ENCODE data around the gene ABTB2. TPM values are rescaled to one million over a fixed set of nuclear protein-coding genes. Genes with fewer than 3 reads are reported as not detected.

Gene ABTB2
- total and polyA plus RNA-seq, 9 of the 15 experiments (the other 6 are each of a cell fraction or from before 2014, with no cell fraction given): 0.03 to 0.18 (median 0.12) TPM; not detected in 2

- FAIRE-seq (no peak), ATAC-seq (no peak), DNase-seq (ENCODE audit: extremely low read depth in 1 of 4, low spot score in 3 of 4) (no peak)
- no peaks in the 10 kb centered on the region for H3K79me2 ChIP-seq (ENCODE audit: control insufficient read depth, insufficient read depth, low read length)
- peak; percentile 24; the same call in 1 of the 2 replicates for TF ChIP-seq ETV1 (tag; conservative IDR thresholded peaks at IDR 0.05; ENCODE audit: low read depth)
- TF ChIP-seq POLR2A (conservative IDR thresholded peaks at IDR 0.05): peak; percentile 24; the same call in 1 of the 2 replicates
- TF ChIP-seq HNRNPH1 (optimal IDR thresholded peaks at IDR 0.05; ENCODE audit: low read depth, low read length): no peak
- CTCF ChIA-PET (ENCODE audit: low intra/inter-chr PET ratio): no interaction called here
- POLR2A ChIA-PET: interaction anchor here (0.7 kb wide), 1 partner anchor 355 kb away, joined by 3 read pairs; no protein-coding TSS in a partner anchor
- H4K20me1 ChIP-seq (replicated peaks; ENCODE audit: control insufficient read depth, insufficient read depth, low read length): no peaks in the 10 kb centered on the region
- no peak overlapping the region for H3K4me2 ChIP-seq (ENCODE audit: insufficient read depth, low read length)
- no TSS peak for BruUV-seq (replicated peaks)
- H3K36me3 ChIP-seq (ENCODE audit: control insufficient read depth, insufficient read depth, low read length): peaks cover 99% of the 10 kb centered on the region
- H3K9me1 ChIP-seq (ENCODE audit: control insufficient read depth, insufficient read depth, low read length): peaks cover 2% of the 10 kb centered on the region
- intact Hi-C loops (cut with micrococcal nuclease) (no loop called here), in situ Hi-C loops (cut with MboI) (no loop called here)
- no peaks in the 10 kb centered on the region for H3K27me3 ChIP-seq (ENCODE audit: control insufficient read depth in 2 of 2, insufficient read depth in 2 of 2, low read length in 2 of 2)
- H3K4me1 ChIP-seq (replicated peaks in 1 of 2; ENCODE audit: control insufficient read depth in 2 of 2, insufficient read depth in 2 of 2, low read length in 2 of 2): no peaks in the 10 kb centered on the region
- H2AFZ ChIP-seq (ENCODE audit: low read depth, low read length): no peak overlapping the region
- WGBS (ENCODE audit: insufficient coverage, low coverage, missing lambda C conversion rate): 62% methylated on average over 2 of the region's 2 CpGs
- no peak overlapping the region for H3K4me3 ChIP-seq
- H3K27ac ChIP-seq (ENCODE audit: extremely low read depth, low read depth, low read length): no peak overlapping the region; the same call in 2 of the 3 replicates
- H3K9me3 ChIP-seq (replicated peaks; ENCODE audit: control insufficient read depth, insufficient read depth, low read depth, low read length): no peaks in the 10 kb centered on the region
- H3K9ac ChIP-seq (ENCODE audit: insufficient read depth in 1 of 2, low read depth in 2 of 2, low read length in 2 of 2): peak overlapping the region in 1 of 2 experiments; percentile 46; a peak in 1 of 4 replicates
Observed at GRCh38 chr11:34143048-34143447, 214.8 kb downstream of the ABTB2 start.

GRCh38 chr11:34140149-34140548 is 217.7 kb downstream of the ABTB2 start:
- no TSS peak for BruUV-seq (replicated peaks)
- ChIA-PET CTCF (ENCODE audit: low intra/inter-chr PET ratio) (no interaction called here), POLR2A (interaction anchor here (0.6 to 1.2 kb wide), 2 partner anchors 8 to 372 kb away, joined by 3 read pairs; no protein-coding TSS in a partner anchor)

More at GRCh38 chr11:34140149-34140548, 217.7 kb downstream of the ABTB2 start:
- Histone ChIP-seq H3K9ac (ENCODE audit: insufficient read depth in 1 of 2, low read depth in 2 of 2, low read length in 2 of 2) (no peak overlapping the region), H3K9me3 (replicated peaks; ENCODE audit: control insufficient read depth, insufficient read depth, low read depth, low read length) (no peaks in the 10 kb centered on the region), H3K4me3 (no peak overlapping the region), H3K4me2 (ENCODE audit: insufficient read depth, low read length) (no peak overlapping the region), H3K9me1 (ENCODE audit: control insufficient read depth, insufficient read depth, low read length) (peaks cover 2% of the 10 kb centered on the region), H4K20me1 (replicated peaks; ENCODE audit: control insufficient read depth, insufficient read depth, low read length) (no peaks in the 10 kb centered on the region), H3K36me3 (ENCODE audit: control insufficient read depth, insufficient read depth, low read length) (peaks cover 99% of the 10 kb centered on the region), H3K27ac (ENCODE audit: extremely low read depth, low read depth, low read length) (no peak overlapping the region), H3K4me1 (replicated peaks in 1 of 2; ENCODE audit: control insufficient read depth in 2 of 2, insufficient read depth in 2 of 2, low read length in 2 of 2) (no peaks in the 10 kb centered on the region), H3K27me3 (ENCODE audit: control insufficient read depth in 2 of 2, insufficient read depth in 2 of 2, low read length in 2 of 2) (no peaks in the 10 kb centered on the region), H2AFZ (ENCODE audit: low read depth, low read length) (no peak overlapping the region), H3K79me2 (ENCODE audit: control insufficient read depth, insufficient read depth, low read length) (no peaks in the 10 kb centered on the region)
- no peak for ATAC-seq
- in situ Hi-C loops (cut with MboI): no loop called here
- no peak for DNase-seq (ENCODE audit: extremely low read depth in 1 of 4, low spot score in 3 of 4)
- no peak for FAIRE-seq
- intact Hi-C loops (cut with micrococcal nuclease): no loop called here
- WGBS (ENCODE audit: insufficient coverage, low coverage, missing lambda C conversion rate): 96% methylated on average over 11 of the region's 11 CpGs
- TF ChIP-seq CTBP1 (IDR thresholded peaks at IDR 0.05; ENCODE audit: borderline replicate concordance): no peak
- TF ChIP-seq POLR2G (IDR thresholded peaks at IDR 0.05; ENCODE audit: low read depth, low read length): 0 out of 2 replicates have a peak, but pooled peaks have one; percentile 30
- TF ChIP-seq HOXB6 (CRISPR knock-in tag; IDR thresholded peaks at IDR 0.05; ENCODE audit: borderline replicate concordance): no peak

All from K562 (cell line).